RWPE2 (cell line): ENCODE measurements around the gene BRAT1.

Experiments
- ATAC-seq: fragments of 200-7000 bp; cut with Tn5 transposase; 3 replicates; pipeline ENCODE4 v1.9.1; 2021; ENCODE audit warnings: low read depth
- DNase-seq: peaks from one replicate; pipeline ENCODE4 v3.0.0-alpha.2; 2020; ENCODE audit warnings: low spot score
- H3K27ac ChIP-seq: fragments of 450-650 bp; 2 replicates; pipeline ENCODE4 v1.5.1; 2017; ENCODE audit warnings: mild to moderate bottlenecking; ENCODE audit not compliant: poor library complexity, severe bottlenecking
- H3K27me3 ChIP-seq: fragments of 250-450 bp; sonication (Bioruptor Pico); 2 replicates; pipeline ENCODE4 v1.5.1; 2021; ENCODE audit warnings: mild to moderate bottlenecking, moderate library complexity; ENCODE audit not compliant: insufficient read depth, poor library complexity, severe bottlenecking
- H3K36me3 ChIP-seq: fragments of 250-450 bp; sonication (Bioruptor Pico); 2 replicates; pipeline ENCODE4 v1.5.1; 2020; ENCODE audit warnings: low read depth, mild to moderate bottlenecking, moderate library complexity
- H3K4me1 ChIP-seq: fragments of 250-450 bp; sonication (Bioruptor Pico); 2 replicates; pipeline ENCODE4 v1.5.1; 2021; ENCODE audit warnings: mild to moderate bottlenecking, moderate library complexity; ENCODE audit not compliant: insufficient read depth, poor library complexity, severe bottlenecking
- H3K4me3 ChIP-seq: fragments of 250-450 bp; sonication (Bioruptor Pico); 2 replicates; pipeline ENCODE4 v1.5.1; 2021; ENCODE audit warnings: mild to moderate bottlenecking, moderate library complexity; ENCODE audit not compliant: severe bottlenecking
- H3K9me3 ChIP-seq: fragments of 250-450 bp; sonication (Bioruptor Pico); 2 replicates; pipeline ENCODE4 v1.5.1; 2021; ENCODE audit warnings: mild to moderate bottlenecking, moderate library complexity; ENCODE audit not compliant: severe bottlenecking
- TF ChIP-seq, protein P1 (sequence below): fragments of 450-650 bp; IDR thresholded peaks from one replicate; pipeline ENCODE4 v1.5.1; 2017; ENCODE audit warnings: mild to moderate bottlenecking, moderate library complexity; ENCODE audit not compliant: poor library complexity, severe bottlenecking

Gene BRAT1

DNA sequence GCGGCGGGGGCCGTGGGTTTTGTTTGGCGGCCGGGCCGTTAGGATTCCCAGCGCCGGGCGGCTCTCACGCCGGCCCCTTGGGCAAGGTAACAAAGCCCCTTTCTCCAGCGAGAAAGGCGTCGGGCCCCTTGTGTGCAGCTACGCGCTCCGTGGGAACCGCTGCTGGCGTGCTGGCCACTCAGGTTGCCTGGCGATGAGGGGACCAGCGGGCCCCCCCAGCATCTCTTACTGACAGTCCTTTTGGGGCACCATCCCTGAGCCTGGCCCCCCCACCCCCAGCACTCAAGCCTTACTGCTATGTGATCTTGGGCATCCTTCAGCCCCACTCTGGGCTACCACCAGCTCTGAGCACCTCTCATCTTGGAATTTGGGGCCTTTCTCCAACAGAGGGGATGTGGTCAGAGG is 34.0 kb downstream of the BRAT1 start:
- no peak overlapping the region for H3K4me3 ChIP-seq
- no peak for DNase-seq
- H3K27ac ChIP-seq = peak overlapping the region; percentile 95
- no peaks in the 10 kb centered on the region for H3K36me3 ChIP-seq
- H3K27me3 ChIP-seq = no peaks in the 10 kb centered on the region
- no peak for ATAC-seq
- H3K4me1 ChIP-seq = peaks cover 46% of the 10 kb centered on the region
- TF ChIP-seq, protein P1, sequence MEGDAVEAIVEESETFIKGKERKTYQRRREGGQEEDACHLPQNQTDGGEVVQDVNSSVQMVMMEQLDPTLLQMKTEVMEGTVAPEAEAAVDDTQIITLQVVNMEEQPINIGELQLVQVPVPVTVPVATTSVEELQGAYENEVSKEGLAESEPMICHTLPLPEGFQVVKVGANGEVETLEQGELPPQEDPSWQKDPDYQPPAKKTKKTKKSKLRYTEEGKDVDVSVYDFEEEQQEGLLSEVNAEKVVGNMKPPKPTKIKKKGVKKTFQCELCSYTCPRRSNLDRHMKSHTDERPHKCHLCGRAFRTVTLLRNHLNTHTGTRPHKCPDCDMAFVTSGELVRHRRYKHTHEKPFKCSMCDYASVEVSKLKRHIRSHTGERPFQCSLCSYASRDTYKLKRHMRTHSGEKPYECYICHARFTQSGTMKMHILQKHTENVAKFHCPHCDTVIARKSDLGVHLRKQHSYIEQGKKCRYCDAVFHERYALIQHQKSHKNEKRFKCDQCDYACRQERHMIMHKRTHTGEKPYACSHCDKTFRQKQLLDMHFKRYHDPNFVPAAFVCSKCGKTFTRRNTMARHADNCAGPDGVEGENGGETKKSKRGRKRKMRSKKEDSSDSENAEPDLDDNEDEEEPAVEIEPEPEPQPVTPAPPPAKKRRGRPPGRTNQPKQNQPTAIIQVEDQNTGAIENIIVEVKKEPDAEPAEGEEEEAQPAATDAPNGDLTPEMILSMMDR = no peak
- no peaks in the 10 kb centered on the region for H3K9me3 ChIP-seq

DNA sequence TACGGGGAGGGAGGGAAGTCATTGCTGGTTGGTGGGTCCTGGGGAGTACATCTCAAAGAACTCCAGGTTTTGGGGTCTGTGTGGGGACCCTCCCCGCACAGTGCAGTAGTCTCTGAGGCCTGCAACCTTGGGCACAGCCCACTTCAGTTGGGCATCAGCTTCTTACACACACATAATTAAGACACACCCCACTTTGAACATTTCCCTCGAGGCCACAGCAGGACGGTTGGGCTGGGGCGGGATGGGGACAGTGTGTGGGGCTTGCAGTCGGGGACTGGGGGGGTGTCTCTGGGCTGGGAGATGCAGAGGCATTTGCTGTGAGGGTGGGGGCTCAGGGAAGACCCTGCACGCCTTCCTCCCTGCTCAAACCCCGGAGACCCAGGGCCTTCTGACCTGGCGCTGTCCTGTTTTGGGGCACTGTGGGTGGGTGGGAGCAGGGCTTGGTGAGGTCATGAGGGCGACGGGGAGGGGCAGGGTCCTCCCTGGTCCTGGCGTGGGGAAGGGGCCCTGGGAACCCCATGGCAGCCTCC is 34.5 kb downstream of the BRAT1 start:
- Histone ChIP-seq H3K27ac (peak overlapping the region; percentile 95), H3K4me1 (peaks cover 46% of the 10 kb centered on the region), H3K9me3 (no peaks in the 10 kb centered on the region), H3K27me3 (no peaks in the 10 kb centered on the region), H3K36me3 (no peaks in the 10 kb centered on the region), H3K4me3 (peak overlapping the region; percentile 34)
- TF ChIP-seq, protein P1 = no peak
- DNase-seq = no peak
- no peak for ATAC-seq

DNA sequence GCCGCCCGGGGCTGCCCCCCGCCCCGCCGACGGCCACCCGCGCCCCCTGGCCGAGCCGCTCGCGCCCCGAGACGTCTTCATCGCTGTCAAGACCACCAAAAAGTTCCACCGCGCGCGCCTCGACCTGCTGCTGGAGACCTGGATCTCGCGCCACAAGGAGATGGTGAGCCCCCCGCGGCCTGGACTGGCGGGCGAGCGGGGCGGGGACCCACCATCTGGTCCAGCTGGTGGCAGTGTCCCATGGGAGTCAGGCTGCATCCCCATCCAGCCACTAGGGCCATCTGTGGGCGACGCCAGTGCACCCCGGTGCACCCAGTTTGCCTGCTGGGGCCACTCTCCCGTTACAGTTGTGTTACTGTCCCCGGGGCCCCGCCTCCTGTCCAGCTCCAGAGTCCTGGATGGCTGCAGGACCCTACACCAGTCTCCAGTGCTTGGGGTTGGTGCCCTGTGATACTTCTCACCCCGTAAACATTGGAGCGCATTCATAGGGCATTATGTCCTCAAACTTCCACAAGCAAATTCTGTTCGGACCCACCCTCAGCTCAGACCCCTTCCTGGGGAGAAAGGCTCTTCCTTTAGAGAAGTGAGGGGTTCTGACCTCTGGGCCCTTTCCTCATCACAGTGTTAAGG is 35.1 kb downstream of the BRAT1 start:
- TF ChIP-seq, protein P1 = no peak
- no peaks in the 10 kb centered on the region for H3K27me3 ChIP-seq
- DNase-seq = no peak
- no peak for ATAC-seq
- no peak overlapping the region for H3K27ac ChIP-seq
- H3K4me1 ChIP-seq = peaks cover 46% of the 10 kb centered on the region
- H3K4me3 ChIP-seq = peak overlapping the region; percentile 34
- no peaks in the 10 kb centered on the region for H3K9me3 ChIP-seq
- no peaks in the 10 kb centered on the region for H3K36me3 ChIP-seq

DNA sequence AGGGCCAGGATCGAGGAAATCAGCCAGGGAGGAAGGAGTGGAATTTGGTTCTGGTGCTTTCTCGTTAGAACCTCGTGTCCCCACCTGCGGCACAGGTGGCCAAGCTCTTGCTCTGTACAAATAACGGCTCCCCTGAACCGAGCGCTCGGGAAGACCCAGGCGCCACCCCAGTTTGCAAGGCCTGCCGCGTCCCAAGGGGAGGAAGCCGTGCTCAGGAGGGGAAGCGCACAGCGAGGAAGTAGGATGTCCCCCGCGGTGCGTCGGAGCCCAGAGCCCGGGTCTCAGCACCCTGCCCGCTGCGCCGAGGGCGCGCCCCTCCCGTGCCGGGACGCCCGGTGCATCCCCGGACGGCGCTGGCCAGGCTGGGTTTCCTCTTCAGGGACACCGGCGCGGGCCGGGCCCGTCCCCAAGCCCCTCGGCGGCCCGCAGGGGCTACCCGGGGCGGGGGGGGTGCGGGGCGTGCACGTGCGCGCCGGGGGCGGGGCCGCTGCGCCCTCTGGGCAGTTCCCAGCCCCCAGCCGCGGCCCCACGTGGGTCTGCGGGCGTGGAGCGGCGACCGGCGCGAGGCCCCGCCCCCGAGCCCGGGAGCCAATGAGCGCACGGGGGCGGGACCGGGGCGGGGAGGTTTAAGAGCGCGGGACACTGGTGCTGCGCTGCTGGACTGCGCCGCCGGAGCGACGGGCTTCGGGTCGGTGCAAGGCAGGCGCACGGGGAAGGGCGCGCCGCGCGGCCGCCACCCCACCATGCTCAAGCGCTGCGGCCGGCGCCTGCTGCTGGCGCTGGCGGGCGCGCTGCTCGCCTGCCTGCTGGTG is 36.0 kb downstream of the BRAT1 start, which contains the start of gene LFNG:
Gene LFNG (plus strand): TSS at position 656 of the 812 bp plus-strand sequence. CDS start 88 bp downstream, at position 744.
- H3K4me3 ChIP-seq = peak within 1 kb of the TSS; percentile 34
- TF ChIP-seq, protein P1 = no peak
- no peaks in the 10 kb centered on the region for H3K36me3 ChIP-seq
- no peak within 1 kb of the TSS for H3K27ac ChIP-seq
- DNase-seq (no peak), ATAC-seq (peak; percentile 49)
- H3K9me3 ChIP-seq = no peaks in the 10 kb centered on the region
- H3K4me1 ChIP-seq = peaks cover 42% of the 10 kb centered on the region
- no peaks in the 10 kb centered on the region for H3K27me3 ChIP-seq

DNA sequence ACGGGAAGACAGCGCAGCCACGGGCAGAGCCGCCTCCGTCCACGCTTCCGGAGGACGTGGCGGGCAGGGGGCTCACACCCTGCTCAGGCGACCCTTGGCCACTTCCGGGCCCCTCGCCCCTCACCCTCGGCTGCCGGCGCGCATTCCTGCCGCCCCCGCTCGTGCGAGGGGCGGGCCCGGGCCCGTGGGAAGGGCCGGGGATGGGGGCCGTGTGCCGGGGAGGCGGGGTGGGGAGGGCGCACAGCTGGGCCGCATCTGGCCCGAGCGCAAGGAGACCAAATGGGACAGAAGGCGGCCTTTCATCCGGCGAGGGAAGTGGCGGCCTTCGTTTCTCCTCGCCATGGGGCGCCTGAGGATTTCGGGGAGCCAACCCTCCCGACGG is 36.6 kb downstream of the BRAT1 start:
- TF ChIP-seq, protein P1 = no peak
- Histone ChIP-seq H3K36me3 (no peaks in the 10 kb centered on the region), H3K4me1 (peaks cover 36% of the 10 kb centered on the region), H3K27ac (no peak overlapping the region), H3K27me3 (no peaks in the 10 kb centered on the region), H3K4me3 (no peak overlapping the region), H3K9me3 (no peaks in the 10 kb centered on the region)
- no peak for ATAC-seq
- DNase-seq = no peak
